GM23248 (cell line): Measurements from ENCODE around the gene DOC2A. TPM values are rescaled to one million over a fixed set of nuclear protein-coding genes. Genes with fewer than 3 reads are reported as not detected.
A peak's percentile ranks its signal among the peaks of the same experiment; 100 is the strongest.

Experiments used
- DNase-seq: peaks from one replicate; pipeline ENCODE4 v3.0.0-alpha.2; 2015
- H2AFZ ChIP-seq: fragments of 200-600 bp; sonication (generic); 2 replicates; pipeline ENCODE4 v1.6.1; 2016; ENCODE audit warnings: antibody characterized with exemption
- H3F3A ChIP-seq: fragments of 200-600 bp; sonication (generic); 2 replicates; pipeline ENCODE4 v1.6.1; 2016; ENCODE audit warnings: mild to moderate bottlenecking, antibody characterized with exemption, mixed run types; ENCODE audit not compliant: insufficient read depth
- H3K27ac ChIP-seq: fragments of 200-600 bp; sonication (generic); 2 replicates; pipeline ENCODE4 v1.5.1; 2016; ENCODE audit warnings: mild to moderate bottlenecking
- H3K27me3 ChIP-seq: fragments of 200-600 bp; sonication (generic); replicated peaks from 2 replicates; pipeline ENCODE4 v1.6.1; 2016; ENCODE audit warnings: mild to moderate bottlenecking; ENCODE audit not compliant: insufficient read depth
- H3K36me3 ChIP-seq: fragments of 200-600 bp; sonication (generic); 2 replicates; pipeline ENCODE4 v1.6.1; 2016; ENCODE audit warnings: low read depth, mild to moderate bottlenecking
- H3K4me1 ChIP-seq: fragments of 200-600 bp; sonication (generic); 2 replicates; pipeline ENCODE4 v1.6.1; 2016; ENCODE audit warnings: mild to moderate bottlenecking; ENCODE audit not compliant: insufficient read depth
- H3K4me2 ChIP-seq: fragments of 200-600 bp; sonication (generic); one replicate; pipeline ENCODE4 v1.6.1; 2016; ENCODE audit warnings: mild to moderate bottlenecking; ENCODE audit not compliant: unreplicated experiment
- H3K4me3 ChIP-seq: fragments of 200-600 bp; sonication (generic); 2 replicates; pipeline ENCODE4 v1.5.1; 2016; ENCODE audit warnings: mild to moderate bottlenecking
- H3K79me2 ChIP-seq: fragments of 200-600 bp; sonication (generic); 2 replicates; pipeline ENCODE4 v1.6.1; 2016; ENCODE audit warnings: mild to moderate bottlenecking; ENCODE audit not compliant: insufficient read depth
- H3K9ac ChIP-seq: fragments of 200-600 bp; sonication (generic); 2 replicates; pipeline ENCODE4 v1.6.1; 2016; ENCODE audit warnings: mild to moderate bottlenecking
- H3K9me2 ChIP-seq: fragments of 200-600 bp; sonication (generic); 2 replicates; pipeline ENCODE4 v1.6.1; 2016; ENCODE audit warnings: mixed run types, mild to moderate bottlenecking, moderate library complexity; ENCODE audit not compliant: insufficient read depth
- H3K9me3 ChIP-seq: fragments of 200-600 bp; sonication (generic); one replicate; pipeline ENCODE4 v1.6.1; 2017; ENCODE audit warnings: low read depth
- H4K20me1 ChIP-seq: fragments of 200-600 bp; sonication (generic); 2 replicates; pipeline ENCODE4 v1.6.0; 2016; ENCODE audit not compliant: insufficient read depth
- EZH2 ChIP-seq: fragments of 200-600 bp; sonication (generic); IDR thresholded peaks from 2 replicates; pipeline ENCODE4 v1.6.1; 2018; ENCODE audit warnings: antibody characterized with exemption, mild to moderate bottlenecking; ENCODE audit not compliant: insufficient read depth, poor library complexity, severe bottlenecking
- EZH2phosphoT487 ChIP-seq: fragments of 200-600 bp; sonication (generic); IDR thresholded peaks from 2 replicates; pipeline ENCODE4 v1.6.1; 2018; ENCODE audit warnings: antibody characterized with exemption, moderate library complexity, mild to moderate bottlenecking, low read depth; ENCODE audit not compliant: insufficient read depth
- WGBS, 2 experiments: methylation state at CpG; one replicate each; pipeline ENCODE4 v1.1.6; 2015 to 2017; ENCODE audit warnings: low lambda C conversion rate in 2 of 2, low coverage in 1 of 2; ENCODE audit errors: missing lambda C conversion rate in 2 of 2; 5-methylcytosine and 5-hydroxymethylcytosine counted together
- in situ Hi-C: fragments of 300-500 bp; cut with MboI; formaldehyde crosslinking; loops from 2 replicates; pipeline ENCODE4 v1.15.0; 2020
- polyA plus RNA-seq: library from polyadenylated mRNA; unstranded; fragments of >200 nt; fragmentation: Nextera tagmentation; extraction: Ambion mirVana; gene quantifications from 2 replicates; pipeline ENCODE4 v1.2.1, GENCODE V29; 2016
- total RNA-seq: library from RNA; depleted of rRNA; stranded (reverse); fragments of >200 nt; shearing (Covaris generic); gene quantifications from 2 replicates; pipeline ENCODE4 v1.2.3, GENCODE V29; 2014

The DOC2A gene
- total and polyA plus RNA-seq, 2 experiments from 2014 or later, result not detected

DNA sequence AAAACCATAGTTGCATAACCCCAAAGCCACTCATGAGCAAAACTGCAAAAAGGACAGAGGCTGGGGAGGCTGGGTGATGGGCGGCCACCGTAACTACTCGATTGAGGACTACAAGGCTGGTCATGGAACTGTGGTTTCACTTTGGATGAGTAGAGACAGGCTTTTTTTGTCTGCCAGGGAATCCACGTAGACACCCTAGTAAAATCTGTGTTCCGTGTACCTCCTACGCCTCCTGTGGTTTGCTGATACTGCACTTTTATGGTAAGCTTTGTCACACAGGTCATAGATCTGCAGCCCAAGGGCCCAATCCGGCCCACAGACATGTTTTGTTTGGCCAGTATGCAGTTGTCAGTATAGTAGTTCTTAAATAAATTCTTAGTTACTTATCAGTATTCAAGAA lies 22.4 kb upstream of the DOC2A start:
- H3K4me2 ChIP-seq, result no peak overlapping the region
- H3K79me2 ChIP-seq, result no peaks in the 10 kb centered on the region
- no peak for DNase-seq
- no peak overlapping the region for H3K4me3 ChIP-seq
- H4K20me1 ChIP-seq, result no peaks in the 10 kb centered on the region
- no peak overlapping the region for H3K27ac ChIP-seq
- 75 to 81% methylated on average over 7 of the region's 7 CpGs for WGBS, 2 experiments
- no peak overlapping the region for H3K9ac ChIP-seq
- in situ Hi-C loops, result no loop called here
- no peaks in the 10 kb centered on the region for H3K4me1 ChIP-seq
- H3K27me3 ChIP-seq, result peaks cover 32% of the 10 kb centered on the region
- no peak for TF ChIP-seq EZH2phosphoT487
- no peak for TF ChIP-seq EZH2
- no peaks in the 10 kb centered on the region for H3F3A ChIP-seq
- no peak overlapping the region for H2AFZ ChIP-seq
- H3K9me2 ChIP-seq, result no peaks in the 10 kb centered on the region
- no peaks in the 10 kb centered on the region for H3K9me3 ChIP-seq
- no peaks in the 10 kb centered on the region for H3K36me3 ChIP-seq

DNA sequence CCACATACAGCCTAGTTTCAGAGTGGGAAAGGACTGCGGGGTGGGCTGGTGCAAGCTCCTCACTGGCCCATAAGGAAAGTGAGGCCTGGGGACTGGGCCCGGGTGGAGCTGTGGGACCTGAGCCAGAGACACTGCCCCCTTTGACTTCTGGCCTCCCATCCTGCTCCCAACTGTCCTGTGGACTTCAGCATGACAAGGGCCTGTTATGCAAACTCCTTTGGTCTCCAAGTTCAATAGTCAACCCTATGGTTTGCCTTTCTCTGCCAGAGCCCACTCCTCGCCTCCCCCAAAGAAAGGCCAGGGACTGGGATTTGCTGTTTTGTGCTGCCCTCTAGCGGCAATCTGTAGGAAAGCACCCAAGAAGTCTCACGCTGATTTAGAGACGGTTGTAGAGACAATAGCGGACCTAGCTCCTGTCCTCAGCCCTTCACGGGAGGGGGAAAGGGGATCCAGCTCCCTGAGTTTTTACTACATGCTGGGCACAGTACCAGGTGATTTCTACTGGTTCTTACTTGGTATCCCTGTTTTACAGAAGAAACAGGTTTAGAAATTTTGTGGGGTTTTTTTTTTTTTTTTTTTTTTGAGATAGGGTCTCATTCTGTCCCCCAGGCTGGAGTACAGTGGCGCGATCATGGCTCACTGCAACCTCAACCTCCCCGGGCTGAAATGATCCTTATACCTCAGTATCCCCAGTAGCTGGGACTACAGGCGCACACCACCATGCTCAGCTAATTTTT lies 21.4 kb upstream of the DOC2A start:
- Histone ChIP-seq H3K79me2 (no peaks in the 10 kb centered on the region), H3K4me1 (no peaks in the 10 kb centered on the region), H4K20me1 (no peaks in the 10 kb centered on the region), H3K36me3 (no peaks in the 10 kb centered on the region), H3K4me3 (no peak overlapping the region), H3K27me3 (peaks cover 36% of the 10 kb centered on the region), H3K9me2 (no peaks in the 10 kb centered on the region), H3K27ac (no peak overlapping the region), H3K9ac (no peak overlapping the region), H2AFZ (no peak overlapping the region), H3K9me3 (no peaks in the 10 kb centered on the region), H3K4me2 (no peak overlapping the region), H3F3A (no peaks in the 10 kb centered on the region)
- TF ChIP-seq EZH2 (no peak), EZH2phosphoT487 (no peak)
- in situ Hi-C loops, result no loop called here
- DNase-seq, result peak; percentile 65
- WGBS, 2 experiments, result 16 to 17% methylated on average over 12 of the region's 12 CpGs

DNA sequence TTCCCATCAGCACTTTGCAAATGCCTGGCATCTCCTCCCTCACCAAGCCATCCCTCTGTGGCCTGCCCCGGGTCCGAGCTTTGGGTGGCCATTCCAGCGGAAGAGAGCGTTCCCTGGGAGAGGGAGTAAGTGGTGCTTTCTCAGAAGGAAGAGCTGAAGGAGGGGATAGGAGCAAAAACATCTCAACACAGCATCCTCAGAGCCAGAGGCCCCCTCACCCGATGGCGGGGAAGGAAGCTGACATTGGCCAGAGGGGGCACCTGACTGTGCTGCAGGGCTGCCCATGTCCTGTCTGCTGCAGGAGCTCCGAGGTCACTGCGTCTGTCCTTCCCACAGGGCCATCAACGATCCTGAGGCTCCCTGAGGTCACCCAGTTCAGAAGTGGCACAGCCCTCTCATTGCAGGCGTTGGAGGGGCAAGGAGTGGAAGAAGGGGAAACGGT lies 20.7 kb upstream of the DOC2A start:
- no peak overlapping the region for H2AFZ ChIP-seq
- H3F3A ChIP-seq, result no peaks in the 10 kb centered on the region
- H3K36me3 ChIP-seq, result no peaks in the 10 kb centered on the region
- no peaks in the 10 kb centered on the region for H3K79me2 ChIP-seq
- H3K9ac ChIP-seq, result no peak overlapping the region
- H3K27ac ChIP-seq, result no peak overlapping the region
- H3K4me3 ChIP-seq, result no peak overlapping the region
- no peaks in the 10 kb centered on the region for H4K20me1 ChIP-seq
- no peak for DNase-seq
- H3K4me1 ChIP-seq, result no peaks in the 10 kb centered on the region
- in situ Hi-C loops, result no loop called here
- H3K9me2 ChIP-seq, result no peaks in the 10 kb centered on the region
- peaks cover 36% of the 10 kb centered on the region for H3K27me3 ChIP-seq
- WGBS, 2 experiments, result 12 to 13% methylated on average over 11 of the region's 11 CpGs
- no peaks in the 10 kb centered on the region for H3K9me3 ChIP-seq
- no peak overlapping the region for H3K4me2 ChIP-seq
- no peak for TF ChIP-seq EZH2
- 0 out of 2 replicates have a peak, but pooled peaks have one; percentile 43 for TF ChIP-seq EZH2phosphoT487

DNA sequence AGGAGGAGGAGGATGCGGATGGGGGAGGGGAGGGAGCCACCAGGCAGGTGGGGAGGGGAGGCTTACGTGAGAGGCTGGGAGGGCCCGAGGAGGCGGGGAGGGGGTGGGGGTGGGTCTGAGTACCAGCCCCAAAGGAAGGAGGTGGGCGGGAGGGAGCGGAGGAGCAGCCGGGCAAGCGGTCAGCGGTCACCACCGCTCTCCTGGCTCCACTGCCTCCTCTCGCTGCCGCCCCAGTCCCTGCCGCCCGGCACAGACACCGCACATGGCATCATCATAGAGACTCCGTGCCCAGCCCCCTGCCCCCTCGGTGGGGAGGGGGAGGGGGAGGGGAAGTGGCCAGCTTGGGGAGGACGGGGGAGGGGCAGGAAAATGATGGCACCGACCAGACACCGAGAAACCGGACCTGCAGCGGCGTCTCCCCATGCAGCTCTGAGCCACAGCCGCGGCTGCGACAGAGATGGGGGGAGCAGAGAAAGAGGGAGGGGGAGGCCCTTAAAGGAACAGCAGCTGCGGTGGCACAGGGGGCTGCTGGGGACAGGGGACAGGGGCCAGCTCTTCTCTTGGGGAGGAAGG lies 20.1 kb upstream of the DOC2A start, which contains the start of gene TLCD3B:
Gene TLCD3B, minus strand, starts transcription at position 431 of the 573 bp plus-strand sequence. CDS start 744 bp downstream, outside the sequence.
- no peaks in the 10 kb centered on the region for H3K9me2 ChIP-seq
- H3F3A ChIP-seq, result no peaks in the 10 kb centered on the region
- H3K36me3 ChIP-seq, result no peaks in the 10 kb centered on the region
- H3K4me2 ChIP-seq, result no peak within 1 kb of the TSS
- H2AFZ ChIP-seq, result no peak within 1 kb of the TSS
- peak within 1 kb of the TSS; percentile 34; the same call in 1 of the 2 replicates for H3K4me3 ChIP-seq
- no peaks in the 10 kb centered on the region for H3K4me1 ChIP-seq
- in situ Hi-C loops, result no loop called here
- no peak within 1 kb of the TSS for H3K9ac ChIP-seq
- H3K9me3 ChIP-seq, result no peaks in the 10 kb centered on the region
- no peak within 1 kb of the TSS for H3K27ac ChIP-seq
- TF ChIP-seq EZH2phosphoT487, result no peak
- peak; percentile 34 for DNase-seq
- whole genome bisulfite sequencing, 2 experiments, result 4% methylated on average over 27 of the region's 27 CpGs; no CpG with 5 or more reads in 1 of the 2 experiments
- no peaks in the 10 kb centered on the region for H4K20me1 ChIP-seq
- peaks cover 38% of the 10 kb centered on the region for H3K27me3 ChIP-seq
- H3K79me2 ChIP-seq, result no peaks in the 10 kb centered on the region
